HepG2 (cell line): ENCODE measurements around the gene ESPN. TPM values are rescaled to one million over a fixed set of nuclear protein-coding genes. Genes with fewer than 3 reads are reported as not detected.

Source experiments
- BATF2 ChIP-seq: sonication (generic); formaldehyde crosslinking; IDR thresholded peaks from 2 replicates; pipeline ENCODE4 v1.8.0; 2022; ENCODE audit warnings: mild to moderate bottlenecking, missing genetic modification reagents, moderate library complexity
- ERF ChIP-seq: IDR thresholded peaks from 2 replicates; pipeline ENCODE4 v1.6.1; 2018; ENCODE audit warnings: missing biosample characterization, missing genetic modification reagents
- GABPA ChIP-seq, 2 experiments: IDR thresholded peaks; 2 replicates each; pipeline ENCODE4 v1.6.1; 2011 to 2016; ENCODE audit warnings: low read depth in 2 of 2, low read length in 1 of 2, missing biosample characterization in 1 of 2, missing genetic modification characterization in 1 of 2
- HMG20A ChIP-seq: IDR thresholded peaks from 2 replicates; pipeline ENCODE4 v1.6.1; 2016; ENCODE audit warnings: borderline replicate concordance
- IRF1 ChIP-seq: sonication (generic); formaldehyde crosslinking; IDR thresholded peaks from 2 replicates; pipeline ENCODE4 v1.4.0; 2020; ENCODE audit warnings: low read depth, mild to moderate bottlenecking, missing genetic modification reagents
- MLX ChIP-seq: IDR thresholded peaks from 2 replicates; pipeline ENCODE4 v1.6.1; 2016
- NCOA2 ChIP-seq: sonication (generic); formaldehyde crosslinking; IDR thresholded peaks from 2 replicates; pipeline ENCODE4 v1.8.0; 2022; ENCODE audit warnings: inconsistent platforms
- NFIC ChIP-seq: IDR thresholded peaks from 2 replicates; pipeline ENCODE4 v1.6.1; 2012; ENCODE audit warnings: mild to moderate bottlenecking, low read length, inconsistent platforms
- NR2F2 ChIP-seq: IDR thresholded peaks from 2 replicates; pipeline ENCODE4 v1.6.1; 2012; ENCODE audit warnings: low read depth, inconsistent platforms, borderline replicate concordance
- NR2F6 ChIP-seq, 2 experiments: IDR thresholded peaks; 2 replicates each; pipeline ENCODE4 v1.6.1; 2016; ENCODE audit warnings: antibody characterized with exemption in 1 of 2, mild to moderate bottlenecking in 1 of 2
- SMC3 ChIP-seq: IDR thresholded peaks from 2 replicates; pipeline ENCODE4 v1.6.1; 2011; ENCODE audit warnings: low read length, improper control_type of control experiment
- SRF ChIP-seq: IDR thresholded peaks from 2 replicates; pipeline ENCODE4 v1.6.1; 2011; ENCODE audit warnings: mild to moderate bottlenecking, low read depth, low read length, moderate library complexity
- TARDBP ChIP-seq: sonication (generic); formaldehyde crosslinking; IDR thresholded peaks from 2 replicates; pipeline ENCODE4 v1.8.0; 2022; ENCODE audit warnings: mild to moderate bottlenecking, missing genetic modification reagents
- USF2 ChIP-seq, 2 experiments: sonication (generic) in 1 of 2; formaldehyde crosslinking in 1 of 2; IDR thresholded peaks; 2 replicates each; pipeline versions ENCODE4 v1.5.1 to v1.6.1; 2011 to 2020; ENCODE audit warnings: borderline replicate concordance in 1 of 2, low read depth in 1 of 2, low read length in 1 of 2, mild to moderate bottlenecking in 1 of 2, missing genetic modification reagents in 1 of 2, moderate library complexity in 1 of 2
- YEATS2 ChIP-seq: sonication (generic); formaldehyde crosslinking; IDR thresholded peaks from 2 replicates; pipeline ENCODE4 v1.4.0; 2020; ENCODE audit warnings: missing genetic modification reagents, borderline replicate concordance
- ZBTB8A ChIP-seq: sonication (generic); formaldehyde crosslinking; IDR thresholded peaks from 2 replicates; pipeline ENCODE4 v1.4.0; 2020; ENCODE audit warnings: mild to moderate bottlenecking, low read depth, missing genetic modification reagents, borderline replicate concordance
- ZNF570 ChIP-seq: sonication (generic); formaldehyde crosslinking; IDR thresholded peaks from 2 replicates; pipeline ENCODE4 v1.4.0; 2020; ENCODE audit warnings: mild to moderate bottlenecking, missing genetic modification reagents, borderline replicate concordance
- ZNF724P ChIP-seq: sonication (generic); formaldehyde crosslinking; IDR thresholded peaks from 2 replicates; pipeline ENCODE4 v1.8.0; 2022; ENCODE audit warnings: missing genetic modification reagents, borderline replicate concordance
- ZNF770 ChIP-seq: sonication (generic); formaldehyde crosslinking; IDR thresholded peaks from 2 replicates; pipeline ENCODE4 v1.5.0; 2020; ENCODE audit warnings: mild to moderate bottlenecking, missing genetic modification reagents
- ZNF792 ChIP-seq: IDR thresholded peaks from 2 replicates; pipeline ENCODE4 v1.6.1; 2016
- ZNF879 ChIP-seq: sonication (generic); formaldehyde crosslinking; IDR thresholded peaks from 2 replicates; pipeline ENCODE4 v1.8.1; 2023; ENCODE audit warnings: missing genetic modification reagents
- ZSCAN21 ChIP-seq: sonication (generic); formaldehyde crosslinking; IDR thresholded peaks from 2 replicates; pipeline ENCODE4 v1.8.0; 2022; ENCODE audit warnings: mild to moderate bottlenecking, missing genetic modification reagents, moderate library complexity, borderline replicate concordance
- polyA plus RNA-seq, 8 experiments: library from polyadenylated mRNA; depleted of rRNA in 3 of 8; stranded (reverse) in 7 of 8; unstranded in 1 of 8; fragments of >200 nt; fragmentation: Illumina TruSeq in 4 of 8; extraction: Trizol in 4 of 8; gene quantifications; 2 replicates each; pipeline versions ENCODE4 v1.2.1 to v1.2.3, GENCODE V29; 2011 to 2016; ENCODE audit warnings: low read depth in 4 of 8, missing spikeins in 1 of 8, mixed read lengths in 1 of 8; ENCODE audit not compliant: insufficient read depth in 1 of 8
- total RNA-seq, 5 experiments: library from RNA; depleted of rRNA; stranded (reverse); fragments of >200 nt; fragmentation: Illumina TruSeq; extraction: Trizol; gene quantifications; 2 replicates each; pipeline ENCODE4 v1.2.3, GENCODE V29; 2016; ENCODE audit warnings: low read depth in 1 of 5

The ESPN gene
- total and polyA plus RNA-seq, 2 of the 13 experiments (the other 11 are each of a cell fraction or from before 2014, with no cell fraction given): 48.6 to 54.2 TPM

- no peak for TF ChIP-seq SMC3
- no peak for TF ChIP-seq NR2F2
- TF ChIP-seq MLX (CRISPR knock-in tag): peak; percentile 67; the same call in 1 of the 2 replicates
- TF ChIP-seq ERF (CRISPR knock-in tag): no peak; the same call in none of the 2 replicates
- peak; percentile 83; the same call in 1 of the 2 replicates for TF ChIP-seq ZBTB8A (CRISPR knock-in tag)
- TF ChIP-seq IRF1: no peak
- no peak for TF ChIP-seq ZNF879 (CRISPR knock-in tag)
- peak; percentile 39; the same call in 1 of the 2 replicates for TF ChIP-seq ZNF724P (CRISPR knock-in tag)
- no peak; the same call in 1 of the 2 replicates for TF ChIP-seq ZNF792 (CRISPR knock-in tag)
- peak; percentile 99 for TF ChIP-seq TARDBP
- no peak for TF ChIP-seq BATF2 (CRISPR knock-in tag)
- TF ChIP-seq USF2 (IDR thresholded peaks at IDR 0.05; ENCODE audit: low read depth, low read length): no peak
- TF ChIP-seq USF2 (CRISPR knock-in tag; IDR thresholded peaks at IDR 0.05; ENCODE audit: borderline replicate concordance): no peak; the same call in 1 of the 2 replicates
- no peak for TF ChIP-seq ZSCAN21 (CRISPR knock-in tag)
- no peak; the same call in 1 of the 2 replicates for TF ChIP-seq NR2F6 (IDR thresholded peaks at IDR 0.05)
- no peak; the same call in 1 of the 2 replicates for TF ChIP-seq NR2F6 (CRISPR knock-in tag; IDR thresholded peaks at IDR 0.05)
- no peak for TF ChIP-seq SRF
- no peak for TF ChIP-seq NFIC
- TF ChIP-seq HMG20A (CRISPR knock-in tag): 0 out of 2 replicates have a peak, but pooled peaks have one; percentile 23
- no peak; the same call in 1 of the 2 replicates for TF ChIP-seq YEATS2 (CRISPR knock-in tag)
- TF ChIP-seq ZNF770 (CRISPR knock-in tag): peak; percentile 55; the same call in 1 of the 2 replicates
- no peak for TF ChIP-seq ZNF570
- peak; percentile 59; the same call in 1 of the 2 replicates for TF ChIP-seq NCOA2
- TF ChIP-seq GABPA (IDR thresholded peaks at IDR 0.05; ENCODE audit: low read depth, low read length): no peak
- peak; percentile 48; the same call in 1 of the 2 replicates for TF ChIP-seq GABPA (CRISPR knock-in tag; IDR thresholded peaks at IDR 0.05; ENCODE audit: low read depth)
Observed at GRCh38 chr1:6447016-6447817, 22.6 kb downstream of the ESPN start (continued).
